CD14-positive monocyte (primary cell): ENCODE measurements around the gene KHDC4. TPM values are rescaled to one million over a fixed set of nuclear protein-coding genes. Genes with fewer than 3 reads are reported as not detected.

ENCODE experiments used
- DNase-seq, 3 donors: peaks; one replicate each; pipeline ENCODE4 v3.0.0-alpha.2; 2011 to 2022
- H2AFZ ChIP-seq: 2 replicates; pipeline ENCODE4 v1.6.0; 2012; ENCODE audit warnings: mild to moderate bottlenecking, low read depth, low read length, inconsistent platforms; ENCODE audit not compliant: insufficient read depth, poor library complexity, severe bottlenecking
- H3K27ac ChIP-seq, 2 donors: 1 replicate in 1 of 2; 2 replicates in 1 of 2; pipeline ENCODE4 v1.5.1; 2012 to 2013; ENCODE audit warnings: low read length in 2 of 2, control low read depth in 1 of 2, inconsistent platforms in 1 of 2, low read depth in 1 of 2, mild to moderate bottlenecking in 1 of 2
- H3K27me3 ChIP-seq, 2 donors: one replicate each; pipeline versions ENCODE4 v1.6.0 to v1.6.1; 2011 to 2013; ENCODE audit warnings: low read length in 2 of 2; ENCODE audit not compliant: control insufficient read depth in 2 of 2, insufficient read depth in 2 of 2
- H3K36me3 ChIP-seq, 2 donors: replicated peaks in 1 of 2; 1 replicate in 1 of 2; 2 replicates in 1 of 2; pipeline versions ENCODE4 v1.5.1 to v1.6.1; 2012 to 2013; ENCODE audit warnings: low read length in 2 of 2, control low read depth in 1 of 2, inconsistent platforms in 1 of 2, mild to moderate bottlenecking in 1 of 2; ENCODE audit not compliant: insufficient read depth in 2 of 2, control insufficient read depth in 1 of 2
- H3K4me1 ChIP-seq, 2 donors: 1 replicate in 1 of 2; 2 replicates in 1 of 2; pipeline versions ENCODE4 v1.5.1 to v1.6.1; 2012 to 2013; ENCODE audit warnings: low read length in 2 of 2, control low read depth in 1 of 2, inconsistent platforms in 1 of 2, mild to moderate bottlenecking in 1 of 2, moderate library complexity in 1 of 2; ENCODE audit not compliant: insufficient read depth in 2 of 2, control insufficient read depth in 1 of 2
- H3K4me2 ChIP-seq: replicated peaks from 2 replicates; pipeline ENCODE3; 2012; ENCODE audit warnings: low read length, moderate library complexity, mild to moderate bottlenecking; ENCODE audit not compliant: poor library complexity, severe bottlenecking; ENCODE audit errors: extremely low read depth
- H3K4me3 ChIP-seq, 3 experiments: fragments of 200-600 bp in 1 of 3; sonication (generic) in 1 of 3; replicated peaks in 1 of 3; 1 replicate in 2 of 3; 2 replicates in 1 of 3; pipeline ENCODE4 v1.5.1; 2011 to 2013; ENCODE audit warnings: low read length in 3 of 3, mild to moderate bottlenecking in 3 of 3, control low read depth in 2 of 3, low read depth in 2 of 3, inconsistent platforms in 1 of 3, moderate library complexity in 1 of 3
- H3K79me2 ChIP-seq: 2 replicates; pipeline ENCODE4 v1.6.0; 2012; ENCODE audit warnings: mild to moderate bottlenecking, control low read depth, inconsistent platforms, low read length, moderate library complexity; ENCODE audit not compliant: insufficient read depth
- H3K9ac ChIP-seq: 2 replicates; pipeline ENCODE4 v1.6.0; 2017; ENCODE audit warnings: low read length, mild to moderate bottlenecking; ENCODE audit not compliant: insufficient read depth, poor library complexity, severe bottlenecking
- H3K9me3 ChIP-seq, 2 donors: replicated peaks in 1 of 2; 1 replicate in 1 of 2; 2 replicates in 1 of 2; pipeline versions ENCODE4 v1.5.1 to v1.6.1; 2012 to 2013; ENCODE audit warnings: low read length in 2 of 2, control low read depth in 1 of 2; ENCODE audit not compliant: control insufficient read depth in 1 of 2, insufficient read depth in 1 of 2
- H4K20me1 ChIP-seq: 2 replicates; pipeline ENCODE4 v1.6.0; 2012; ENCODE audit warnings: mild to moderate bottlenecking, low read length, control low read depth, moderate library complexity; ENCODE audit not compliant: insufficient read depth
- H3K27ac Mint-ChIP-seq, 7 donors: one replicate each; pipeline ENCODE4 v1.8.0; 2020; ENCODE audit warnings: mild to moderate bottlenecking in 7 of 7, mixed read lengths in 7 of 7, moderate library complexity in 6 of 7, inconsistent platforms in 2 of 7
- H3K27me3 Mint-ChIP-seq, 3 donors: one replicate each; pipeline ENCODE4 v1.8.0; 2021 to 2022; ENCODE audit warnings: low read depth in 3 of 3, mild to moderate bottlenecking in 3 of 3, mixed read lengths in 3 of 3, moderate library complexity in 3 of 3, inconsistent platforms in 1 of 3
- H3K36me3 Mint-ChIP-seq, 2 donors: one replicate each; pipeline ENCODE4 v1.8.0; 2020; ENCODE audit warnings: mixed read lengths in 2 of 2, inconsistent platforms in 1 of 2, mild to moderate bottlenecking in 1 of 2
- H3K4me1 Mint-ChIP-seq: one replicate; pipeline ENCODE4 v1.8.0; 2020; ENCODE audit warnings: mild to moderate bottlenecking, mixed read lengths
- H3K4me3 Mint-ChIP-seq, 2 donors: one replicate each; pipeline ENCODE4 v1.8.0; 2020; ENCODE audit warnings: mild to moderate bottlenecking in 2 of 2, mixed read lengths in 2 of 2, moderate library complexity in 1 of 2
- H3K9me3 Mint-ChIP-seq, 7 donors: one replicate each; pipeline ENCODE4 v1.8.0; 2020 to 2022; ENCODE audit warnings: mixed read lengths in 7 of 7, mild to moderate bottlenecking in 6 of 7, moderate library complexity in 6 of 7, inconsistent platforms in 2 of 7
- CTCF ChIP-seq: fragments of 200-600 bp; IDR thresholded peaks from one replicate; pipeline ENCODE4 v1.8.0; 2022; ENCODE audit warnings: antibody characterized with exemption, mild to moderate bottlenecking
- WGBS: methylation state at CpG from one replicate; pipeline ENCODE4 v1.1.5; 2013; ENCODE audit warnings: missing lambda C conversion rate; ENCODE audit not compliant: insufficient coverage; 5-methylcytosine and 5-hydroxymethylcytosine counted together
- intact Hi-C, 2 donors: fragments of 100-400 bp; cut with micrococcal nuclease; formaldehyde crosslinking; loops; one replicate each; pipeline versions ENCODE4 v1.15.0 to v1.15.1; 2023
- polyA plus RNA-seq, 3 donors: library from polyadenylated mRNA; depleted of rRNA in 1 of 3; unstranded in 2 of 3; stranded (reverse) in 1 of 3; fragments of 300-500 nt in 2 of 3; fragments of >200 nt in 1 of 3; fragmentation: Illumina TruSeq in 2 of 3; gene quantifications; 1 replicate in 2 of 3; 2 replicates in 1 of 3; pipeline ENCODE4 v1.2.3, GENCODE V29; 2012 to 2021

The KHDC4 gene
- polyA plus RNA-seq, 3 donors, result 3.4 to 22.0 (median 3.5) TPM

- peaks cover 53 to 77% of the 10 kb centered on the region in 2 donors for H3K36me3 ChIP-seq
- peak overlapping the region; percentile 99 for H3K4me2 ChIP-seq
- peak overlapping the region; percentile 83 for H3K9ac ChIP-seq
- H3K9me3 Mint-ChIP-seq, result no peaks in the 10 kb centered on the region
- no peak for TF ChIP-seq CTCF
- peaks cover 52 to 77% of the 10 kb centered on the region in 2 donors for H3K36me3 Mint-ChIP-seq
- peaks cover 24 to 27% of the 10 kb centered on the region in 2 donors for H3K4me1 ChIP-seq
- no peaks in the 10 kb centered on the region for H3K27me3 Mint-ChIP-seq
- peak overlapping the region; percentile 89 to 99 (median 95) for H3K4me3 ChIP-seq
- intact Hi-C loops, result loop anchor here in 1 of 2 donors (1.0 to 2.0 kb wide), 2 partner anchors 24 to 52 kb away; partner anchors contain the start of genes KHDC4 and SYT11
- peak overlapping the region; percentile 95 to 99 (median 98) for H3K27ac Mint-ChIP-seq
- no peaks in the 10 kb centered on the region for H3K27me3 ChIP-seq
- peaks cover 21% of the 10 kb centered on the region for H3K4me1 Mint-ChIP-seq
- peak; percentile 6 to 54 (median 25) for DNase-seq
- peaks cover 47% of the 10 kb centered on the region for H3K79me2 ChIP-seq
- peak overlapping the region; percentile 95 to 96 for H3K27ac ChIP-seq
- no peak overlapping the region for H2AFZ ChIP-seq
- H3K4me3 Mint-ChIP-seq, result peak overlapping the region; percentile 94 to 96
- WGBS, result 20% methylated on average over 6 of the region's 11 CpGs
- H4K20me1 ChIP-seq, result peaks cover 31% of the 10 kb centered on the region
- no peaks in the 10 kb centered on the region for H3K9me3 ChIP-seq
Observed at GRCh38 chr1:155910621-155911121, 23.5 kb downstream of the KHDC4 start.

GRCh38 chr1:155909894-155910293 lies 24.3 kb downstream of the KHDC4 start:
- Mint-ChIP-seq H3K4me3 (peak overlapping the region; percentile 94 to 96), H3K36me3 (peaks cover 48 to 74% of the 10 kb centered on the region in 2 donors), H3K4me1 (peaks cover 21% of the 10 kb centered on the region), H3K27me3 (no peaks in the 10 kb centered on the region), H3K27ac (peak overlapping the region; percentile 95 to 99 (median 98)), H3K9me3 (no peaks in the 10 kb centered on the region)
- peaks cover 50% of the 10 kb centered on the region for H3K79me2 ChIP-seq
- peak; percentile 88 to 96 (median 95) for DNase-seq
- H3K36me3 ChIP-seq, result peaks cover 54 to 77% of the 10 kb centered on the region in 2 donors
- peak overlapping the region; percentile 89 to 99 (median 95) for H3K4me3 ChIP-seq
- H3K4me2 ChIP-seq, result peak overlapping the region; percentile 99
- no peaks in the 10 kb centered on the region for H3K27me3 ChIP-seq
- H4K20me1 ChIP-seq, result peaks cover 39% of the 10 kb centered on the region
- intact Hi-C loops, result loop anchor here in 1 of 2 donors (2.0 kb wide), 1 partner anchor 51 kb away; the partner anchor contains the start of gene SYT11
- no peak for TF ChIP-seq CTCF
- 0% methylated on average over 2 of the region's 4 CpGs for WGBS
- no peak overlapping the region for H2AFZ ChIP-seq
- peak overlapping the region; percentile 83 for H3K9ac ChIP-seq
- H3K27ac ChIP-seq, result peak overlapping the region; percentile 95 to 96
- H3K4me1 ChIP-seq, result peaks cover 24 to 27% of the 10 kb centered on the region in 2 donors
- no peaks in the 10 kb centered on the region for H3K9me3 ChIP-seq
